Measurements from ENCODE around the gene GSK3A. TPM values are rescaled to one million over a fixed set of nuclear protein-coding genes. Genes with fewer than 3 reads are reported as not detected.

Gene GSK3A
- total and polyA plus RNA-seq, 2 experiments from 2014 or later: 17.7 to 40.7 TPM

DNA sequence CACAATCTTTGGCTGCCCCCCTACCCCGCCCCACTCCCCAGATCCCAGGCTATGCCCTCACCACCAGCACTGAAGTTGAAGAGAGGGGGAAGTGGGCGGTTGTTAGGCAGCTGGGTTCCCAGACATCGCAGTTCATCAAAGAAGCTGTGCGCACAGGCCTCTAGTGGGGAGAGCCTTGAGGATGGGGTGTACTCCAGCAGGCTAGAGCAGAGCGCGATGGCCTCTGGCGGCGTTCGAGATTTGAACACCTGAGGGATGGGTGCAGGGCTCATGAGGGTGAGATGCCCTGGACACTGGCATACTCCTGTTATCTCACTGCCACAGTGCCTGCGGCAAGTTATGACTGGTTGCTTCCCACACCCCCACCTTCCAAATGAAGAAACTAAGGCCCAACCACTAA is 10.0 kb downstream of the GSK3A start:
- Histone ChIP-seq H3K9me2 (ENCODE audit: insufficient read depth) (no peaks in the 10 kb centered on the region), H3K4me1 (ENCODE audit: insufficient read depth) (no peaks in the 10 kb centered on the region), H3F3A (replicated peaks; ENCODE audit: low read depth) (peaks cover 19% of the 10 kb centered on the region; the same call in 1 of the 2 replicates), H4K20me1 (replicated peaks; ENCODE audit: insufficient read depth) (peaks cover 19% of the 10 kb centered on the region), H3K79me2 (replicated peaks; ENCODE audit: insufficient read depth) (no peaks in the 10 kb centered on the region), H2AFZ (no peak overlapping the region), H3K36me3 (ENCODE audit: insufficient read depth) (no peaks in the 10 kb centered on the region; the same call in 1 of the 2 replicates), H3K4me3 (no peak overlapping the region), H3K27ac (ENCODE audit: low read depth) (no peak overlapping the region), H3K4me2 (no peak overlapping the region), H3K27me3 (ENCODE audit: insufficient read depth) (no peaks in the 10 kb centered on the region)
- H3K27me3 Mint-ChIP-seq (ENCODE audit: insufficient read depth, low read depth, poor library complexity): peaks cover 11% of the 10 kb centered on the region
- ATAC-seq: no peak
- H3K4me3 Mint-ChIP-seq: no peak overlapping the region
- DNase-seq (ENCODE audit: low spot score): no peak
- H3K4me1 Mint-ChIP-seq: no peaks in the 10 kb centered on the region
- H3K36me3 Mint-ChIP-seq (ENCODE audit: low read depth): peaks cover 75% of the 10 kb centered on the region
- H3K9me3 Mint-ChIP-seq: no peaks in the 10 kb centered on the region; the same call in 2 of the 3 replicates
- TF ChIP-seq POLR2AphosphoS5 (IDR thresholded peaks at IDR 0.05; ENCODE audit: low read depth) (no peak), EZH2 (IDR thresholded peaks at IDR 0.05; ENCODE audit: low read depth, unreplicated experiment) (no peak), JUNB (IDR thresholded peaks at IDR 0.05; ENCODE audit: unreplicated experiment) (no peak), ZNF331 (CRISPR knock-in tag; IDR thresholded peaks at IDR 0.05; ENCODE audit: low read depth) (no peak), NANOG (IDR thresholded peaks at IDR 0.05; ENCODE audit: borderline replicate concordance) (no peak), STAT1 (IDR thresholded peaks at IDR 0.05; ENCODE audit: unreplicated experiment) (no peak)
- TF ChIP-seq, protein P1, sequence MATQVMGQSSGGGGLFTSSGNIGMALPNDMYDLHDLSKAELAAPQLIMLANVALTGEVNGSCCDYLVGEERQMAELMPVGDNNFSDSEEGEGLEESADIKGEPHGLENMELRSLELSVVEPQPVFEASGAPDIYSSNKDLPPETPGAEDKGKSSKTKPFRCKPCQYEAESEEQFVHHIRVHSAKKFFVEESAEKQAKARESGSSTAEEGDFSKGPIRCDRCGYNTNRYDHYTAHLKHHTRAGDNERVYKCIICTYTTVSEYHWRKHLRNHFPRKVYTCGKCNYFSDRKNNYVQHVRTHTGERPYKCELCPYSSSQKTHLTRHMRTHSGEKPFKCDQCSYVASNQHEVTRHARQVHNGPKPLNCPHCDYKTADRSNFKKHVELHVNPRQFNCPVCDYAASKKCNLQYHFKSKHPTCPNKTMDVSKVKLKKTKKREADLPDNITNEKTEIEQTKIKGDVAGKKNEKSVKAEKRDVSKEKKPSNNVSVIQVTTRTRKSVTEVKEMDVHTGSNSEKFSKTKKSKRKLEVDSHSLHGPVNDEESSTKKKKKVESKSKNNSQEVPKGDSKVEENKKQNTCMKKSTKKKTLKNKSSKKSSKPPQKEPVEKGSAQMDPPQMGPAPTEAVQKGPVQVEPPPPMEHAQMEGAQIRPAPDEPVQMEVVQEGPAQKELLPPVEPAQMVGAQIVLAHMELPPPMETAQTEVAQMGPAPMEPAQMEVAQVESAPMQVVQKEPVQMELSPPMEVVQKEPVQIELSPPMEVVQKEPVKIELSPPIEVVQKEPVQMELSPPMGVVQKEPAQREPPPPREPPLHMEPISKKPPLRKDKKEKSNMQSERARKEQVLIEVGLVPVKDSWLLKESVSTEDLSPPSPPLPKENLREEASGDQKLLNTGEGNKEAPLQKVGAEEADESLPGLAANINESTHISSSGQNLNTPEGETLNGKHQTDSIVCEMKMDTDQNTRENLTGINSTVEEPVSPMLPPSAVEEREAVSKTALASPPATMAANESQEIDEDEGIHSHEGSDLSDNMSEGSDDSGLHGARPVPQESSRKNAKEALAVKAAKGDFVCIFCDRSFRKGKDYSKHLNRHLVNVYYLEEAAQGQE (IDR thresholded peaks at IDR 0.05; ENCODE audit: unreplicated experiment): no peak
- no peak overlapping the region for H3K27ac Mint-ChIP-seq

GRCh38 chr19:42230571-42230970 is 11.8 kb downstream of the GSK3A start:
- ATAC-seq (no peak), DNase-seq (ENCODE audit: low spot score) (no peak)
- Histone ChIP-seq H4K20me1 (replicated peaks; ENCODE audit: insufficient read depth) (peaks cover 11% of the 10 kb centered on the region), H3K4me3 (no peak overlapping the region), H3K27me3 (ENCODE audit: insufficient read depth) (no peaks in the 10 kb centered on the region), H3K4me2 (no peak overlapping the region), H3F3A (replicated peaks; ENCODE audit: low read depth) (peaks cover 19% of the 10 kb centered on the region; the same call in 1 of the 2 replicates), H3K4me1 (ENCODE audit: insufficient read depth) (no peaks in the 10 kb centered on the region), H2AFZ (no peak overlapping the region), H3K27ac (ENCODE audit: low read depth) (no peak overlapping the region), H3K9me2 (ENCODE audit: insufficient read depth) (no peaks in the 10 kb centered on the region), H3K36me3 (ENCODE audit: insufficient read depth) (no peaks in the 10 kb centered on the region; the same call in 1 of the 2 replicates), H3K79me2 (replicated peaks; ENCODE audit: insufficient read depth) (no peaks in the 10 kb centered on the region)
- Mint-ChIP-seq H3K36me3 (ENCODE audit: low read depth) (peaks cover 79% of the 10 kb centered on the region), H3K9me3 (no peaks in the 10 kb centered on the region; the same call in 2 of the 3 replicates), H3K27ac (no peak overlapping the region), H3K27me3 (ENCODE audit: insufficient read depth, low read depth, poor library complexity) (peaks cover 9% of the 10 kb centered on the region), H3K4me3 (no peak overlapping the region), H3K4me1 (no peaks in the 10 kb centered on the region)
- no peak for TF ChIP-seq ZNF114 (CRISPR knock-in tag; IDR thresholded peaks at IDR 0.05)
- TF ChIP-seq EZH2phosphoT487 (IDR thresholded peaks at IDR 0.05; ENCODE audit: unreplicated experiment): no peak
- TF ChIP-seq, protein P2, sequence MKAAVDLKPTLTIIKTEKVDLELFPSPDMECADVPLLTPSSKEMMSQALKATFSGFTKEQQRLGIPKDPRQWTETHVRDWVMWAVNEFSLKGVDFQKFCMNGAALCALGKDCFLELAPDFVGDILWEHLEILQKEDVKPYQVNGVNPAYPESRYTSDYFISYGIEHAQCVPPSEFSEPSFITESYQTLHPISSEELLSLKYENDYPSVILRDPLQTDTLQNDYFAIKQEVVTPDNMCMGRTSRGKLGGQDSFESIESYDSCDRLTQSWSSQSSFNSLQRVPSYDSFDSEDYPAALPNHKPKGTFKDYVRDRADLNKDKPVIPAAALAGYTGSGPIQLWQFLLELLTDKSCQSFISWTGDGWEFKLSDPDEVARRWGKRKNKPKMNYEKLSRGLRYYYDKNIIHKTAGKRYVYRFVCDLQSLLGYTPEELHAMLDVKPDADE (IDR thresholded peaks at IDR 0.05): no peak
- no peak for TF ChIP-seq EZH2 (IDR thresholded peaks at IDR 0.05; ENCODE audit: low read depth, unreplicated experiment)
- no peak for TF ChIP-seq CREB1 (CRISPR knock-in tag; IDR thresholded peaks at IDR 0.05; ENCODE audit: low read depth)
- no peak for TF ChIP-seq POLR2AphosphoS5 (IDR thresholded peaks at IDR 0.05; ENCODE audit: low read depth)
- TF ChIP-seq NANOG (IDR thresholded peaks at IDR 0.05; ENCODE audit: borderline replicate concordance): no peak
- TF ChIP-seq JUNB (IDR thresholded peaks at IDR 0.05; ENCODE audit: unreplicated experiment): no peak
- no peak for TF ChIP-seq STAT1 (IDR thresholded peaks at IDR 0.05; ENCODE audit: unreplicated experiment)
- TF ChIP-seq, protein P1 (IDR thresholded peaks at IDR 0.05; ENCODE audit: unreplicated experiment): no peak
